ENCODE results near the gene SASS6.

SASS6 gene, protein sequence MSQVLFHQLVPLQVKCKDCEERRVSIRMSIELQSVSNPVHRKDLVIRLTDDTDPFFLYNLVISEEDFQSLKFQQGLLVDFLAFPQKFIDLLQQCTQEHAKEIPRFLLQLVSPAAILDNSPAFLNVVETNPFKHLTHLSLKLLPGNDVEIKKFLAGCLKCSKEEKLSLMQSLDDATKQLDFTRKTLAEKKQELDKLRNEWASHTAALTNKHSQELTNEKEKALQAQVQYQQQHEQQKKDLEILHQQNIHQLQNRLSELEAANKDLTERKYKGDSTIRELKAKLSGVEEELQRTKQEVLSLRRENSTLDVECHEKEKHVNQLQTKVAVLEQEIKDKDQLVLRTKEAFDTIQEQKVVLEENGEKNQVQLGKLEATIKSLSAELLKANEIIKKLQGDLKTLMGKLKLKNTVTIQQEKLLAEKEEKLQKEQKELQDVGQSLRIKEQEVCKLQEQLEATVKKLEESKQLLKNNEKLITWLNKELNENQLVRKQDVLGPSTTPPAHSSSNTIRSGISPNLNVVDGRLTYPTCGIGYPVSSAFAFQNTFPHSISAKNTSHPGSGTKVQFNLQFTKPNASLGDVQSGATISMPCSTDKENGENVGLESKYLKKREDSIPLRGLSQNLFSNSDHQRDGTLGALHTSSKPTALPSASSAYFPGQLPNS

DNA sequence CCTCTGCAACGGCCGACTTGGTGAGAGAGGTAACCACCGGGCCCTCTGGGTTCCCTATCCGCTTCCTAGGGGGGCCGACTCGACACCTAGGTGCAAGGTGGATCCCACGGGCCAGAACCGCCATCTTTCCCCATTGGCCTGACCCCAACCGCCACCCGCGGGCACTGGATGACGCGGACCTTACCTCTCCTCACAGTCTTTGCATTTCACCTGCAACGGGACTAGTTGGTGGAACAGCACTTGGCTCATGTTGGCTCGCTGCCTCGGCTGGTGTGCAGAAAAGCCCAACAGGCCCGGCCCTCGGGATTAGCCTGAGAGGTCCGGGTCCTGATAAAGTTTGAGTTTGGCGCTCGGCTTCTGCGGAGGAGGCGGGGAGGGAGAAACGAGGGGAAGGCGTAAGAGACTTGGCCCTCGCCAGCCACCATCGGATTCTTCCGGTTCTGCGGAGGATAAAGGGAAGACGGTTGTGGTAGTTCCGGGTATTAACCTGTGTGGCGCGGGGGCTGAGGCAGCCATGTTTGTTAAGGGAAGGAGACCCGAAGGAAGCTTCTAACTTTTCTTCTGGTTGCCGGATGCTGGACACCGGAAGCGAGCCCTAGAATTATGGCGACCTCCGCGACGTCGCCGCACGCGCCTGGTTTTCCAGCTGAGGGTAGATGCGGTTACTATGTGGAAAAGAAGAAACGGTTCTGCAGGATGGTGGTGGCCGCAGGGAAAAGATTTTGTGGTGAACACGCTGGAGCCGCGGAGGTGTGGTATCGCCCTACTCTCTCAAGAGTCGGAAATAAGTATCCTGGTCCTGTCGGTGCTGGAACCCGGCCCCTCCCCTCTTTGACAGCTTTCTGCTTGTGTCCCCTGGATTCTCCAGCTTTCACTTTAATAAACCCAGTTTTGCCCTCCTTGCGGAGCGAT is at the start of gene SASS6, which contains the start of gene TRMT13:
SASS6 (minus strand) TSS at position 365 of the 912 bp plus-strand sequence; CDS start at position 249, 116 bp downstream.
TRMT13 (plus strand) TSS at position 598 of the 912 bp plus-strand sequence; CDS start at position 604, 6 bp downstream.
- peak; percentile 83 for DNase-seq (ENCODE audit: low read depth)

DNA sequence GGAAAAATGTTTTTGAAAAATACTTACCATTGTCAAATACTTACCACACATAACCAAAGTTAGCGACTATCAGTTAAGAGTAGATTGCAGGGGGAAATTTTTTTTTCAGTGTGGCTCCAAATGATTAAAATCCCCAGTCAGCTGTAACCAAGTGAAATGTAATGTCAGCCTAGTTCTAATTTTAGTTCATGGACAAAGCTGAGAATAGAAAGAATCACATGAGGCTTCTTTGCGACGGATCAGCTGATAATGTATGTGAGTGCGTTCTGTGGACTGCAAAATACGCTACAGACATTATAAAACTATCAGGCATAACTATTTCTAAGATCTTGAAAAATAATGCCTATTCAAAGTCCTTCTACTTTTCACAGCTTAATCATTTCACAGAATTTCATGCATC is 45.4 kb upstream of the SASS6 start, which contains the start of gene LRRC39:
LRRC39 (minus strand) TSS at position 166 of the 400 bp plus-strand sequence. CDS start 9,740 bp downstream, outside the sequence.
- DNase-seq (ENCODE audit: low read depth), result no peak

DNA sequence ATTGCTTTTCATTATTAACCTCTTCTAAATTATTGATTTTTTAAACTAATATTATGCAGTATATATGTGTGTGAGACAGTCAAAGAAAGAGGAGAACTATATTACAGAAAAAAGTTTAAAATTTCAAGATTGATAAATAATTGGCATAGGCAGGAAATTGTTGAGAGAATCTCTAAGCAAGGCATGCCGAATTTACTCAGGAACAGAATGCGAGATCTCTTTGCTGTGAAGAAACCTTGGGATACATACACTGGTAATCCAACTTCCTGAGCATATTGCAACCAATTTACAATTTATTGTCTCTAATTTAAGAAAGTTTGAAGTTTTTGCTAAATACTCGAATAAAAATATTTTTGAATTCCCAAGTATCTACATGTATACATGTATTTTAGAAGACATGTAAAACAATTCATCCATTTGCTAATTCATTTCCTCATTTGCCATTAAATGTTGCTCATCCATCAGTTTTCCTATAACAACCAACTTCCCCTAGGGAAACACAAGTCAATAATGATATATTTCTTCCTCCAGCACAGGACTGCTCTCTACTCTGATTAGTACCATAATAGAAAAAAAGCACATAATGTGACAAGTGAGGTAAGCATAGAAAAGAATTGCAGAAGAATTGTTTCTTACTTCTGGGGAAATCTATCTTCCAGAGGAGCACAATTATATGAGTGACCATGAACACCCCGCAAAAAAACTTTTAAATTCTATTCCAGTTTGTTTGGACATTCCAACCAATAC is 44.7 kb upstream of the SASS6 start:
- DNase-seq (ENCODE audit: low read depth), result no peak

DNA sequence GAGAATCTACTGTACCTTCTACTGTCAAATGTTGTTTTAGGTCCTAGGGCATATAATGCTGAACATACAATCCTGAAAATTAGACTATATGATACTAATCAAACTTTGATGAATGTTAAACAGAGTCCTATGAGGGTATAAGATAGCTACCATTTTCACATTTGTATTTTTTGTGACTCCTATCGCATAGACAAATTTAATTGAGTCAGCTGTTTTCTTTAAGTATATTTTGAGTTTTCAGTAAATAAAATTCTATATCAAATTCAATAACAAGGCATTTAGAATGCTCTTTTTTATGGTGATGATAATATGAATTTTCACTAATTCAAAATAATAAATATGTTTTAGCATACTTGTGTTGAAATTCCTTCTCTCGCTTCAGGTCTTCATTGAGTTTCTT is 35.3 kb upstream of the SASS6 start:
- no peak for DNase-seq (ENCODE audit: low read depth)

DNA sequence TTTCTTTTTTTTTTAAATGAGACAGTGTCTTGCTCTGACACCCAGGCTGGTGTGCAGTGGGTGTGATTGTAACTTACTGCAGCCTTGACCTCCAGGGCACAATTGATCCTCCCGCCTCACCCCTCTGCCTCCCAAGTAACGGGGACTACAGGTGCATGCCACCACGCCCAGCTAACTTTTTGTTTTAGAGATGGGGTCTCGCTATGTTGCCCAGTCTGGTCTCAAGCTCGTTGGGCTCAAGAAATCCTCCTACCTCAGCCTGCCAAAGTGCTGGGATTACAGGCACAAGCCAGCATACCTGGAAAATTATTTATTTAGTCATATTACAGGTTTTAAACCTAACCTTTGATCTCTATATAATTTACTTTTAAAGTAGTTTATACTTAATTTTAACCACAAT is 32.0 kb upstream of the SASS6 start:
- DNase-seq (ENCODE audit: low read depth), result no peak

DNA sequence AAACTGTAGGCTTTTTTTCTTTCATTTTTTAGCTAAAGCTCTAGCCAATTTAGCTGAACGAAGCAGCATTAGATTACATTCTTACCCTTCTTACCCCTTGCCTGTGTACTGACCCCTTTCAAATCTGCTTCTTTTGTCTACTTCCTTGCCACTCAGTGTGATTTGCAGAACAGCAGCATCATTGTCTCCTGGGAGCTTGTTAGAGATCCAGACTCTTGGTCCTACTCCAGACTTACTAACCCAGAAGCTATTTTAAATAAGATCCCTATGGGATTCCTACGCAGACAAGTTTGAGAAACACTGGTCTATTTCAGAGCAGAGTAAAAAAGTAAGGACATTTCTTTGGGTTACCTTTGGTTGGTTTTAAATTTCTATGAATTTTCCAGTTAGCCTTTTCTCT is 31.5 kb upstream of the SASS6 start:
- DNase-seq (ENCODE audit: low read depth), result no peak

DNA sequence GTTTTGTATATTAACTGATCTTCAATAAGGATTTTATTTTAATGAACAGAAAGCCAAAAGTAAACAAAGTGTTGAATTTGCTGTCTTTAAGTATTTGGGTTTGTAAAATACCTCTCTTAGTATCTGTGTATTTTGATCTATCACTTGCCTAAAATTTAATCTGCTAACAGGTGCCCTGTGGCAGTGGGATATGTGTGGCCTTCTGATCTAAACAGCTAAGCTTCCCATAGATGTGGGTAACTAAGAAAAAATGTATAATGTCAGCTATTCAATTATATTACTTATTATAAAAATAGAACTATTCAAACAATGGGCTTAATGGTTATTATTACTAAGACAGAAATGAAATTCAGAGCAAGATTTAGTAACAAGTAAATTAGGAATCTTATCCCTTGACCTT is 30.2 kb upstream of the SASS6 start:
- no peak for DNase-seq (ENCODE audit: low read depth)

DNA sequence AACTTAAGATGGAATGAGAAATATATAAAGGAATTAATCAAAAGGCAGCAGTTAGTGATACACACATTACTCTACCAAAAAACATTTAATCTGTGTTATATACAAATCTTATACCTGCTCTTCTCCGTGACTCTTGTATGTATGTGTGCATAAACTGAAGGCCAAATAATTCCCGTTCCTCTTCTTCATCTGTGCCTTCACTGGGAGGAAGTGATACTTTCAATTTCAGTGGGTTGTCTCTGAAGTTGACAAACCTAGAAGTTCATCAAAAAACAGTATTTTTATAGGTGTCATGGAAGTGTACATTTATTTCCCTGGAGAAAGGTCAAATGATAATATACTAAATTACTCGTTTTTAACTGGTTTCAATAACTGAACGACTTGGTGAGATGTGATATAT is 19.5 kb upstream of the SASS6 start:
- DNase-seq (ENCODE audit: low read depth), result no peak

DNA sequence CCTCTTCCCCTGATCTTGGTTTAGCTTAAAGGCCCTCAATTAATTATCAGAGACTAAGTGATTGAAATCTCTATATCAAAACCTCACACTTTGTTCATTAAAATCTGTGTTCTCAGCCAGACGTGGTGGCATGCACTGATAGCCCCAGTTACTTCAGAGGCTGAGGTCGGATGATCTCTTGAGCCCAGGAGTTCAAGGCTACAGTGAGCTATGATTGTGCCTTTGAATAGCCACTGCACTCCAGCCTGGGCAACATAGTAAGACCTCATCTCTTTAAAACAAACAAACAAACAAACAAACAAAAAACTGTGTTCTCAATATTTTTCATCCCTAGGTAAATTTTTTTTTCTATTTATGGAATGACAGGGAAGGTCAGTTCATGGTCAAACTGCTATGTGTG is 18.9 kb upstream of the SASS6 start:
- no peak for DNase-seq (ENCODE audit: low read depth)

DNA sequence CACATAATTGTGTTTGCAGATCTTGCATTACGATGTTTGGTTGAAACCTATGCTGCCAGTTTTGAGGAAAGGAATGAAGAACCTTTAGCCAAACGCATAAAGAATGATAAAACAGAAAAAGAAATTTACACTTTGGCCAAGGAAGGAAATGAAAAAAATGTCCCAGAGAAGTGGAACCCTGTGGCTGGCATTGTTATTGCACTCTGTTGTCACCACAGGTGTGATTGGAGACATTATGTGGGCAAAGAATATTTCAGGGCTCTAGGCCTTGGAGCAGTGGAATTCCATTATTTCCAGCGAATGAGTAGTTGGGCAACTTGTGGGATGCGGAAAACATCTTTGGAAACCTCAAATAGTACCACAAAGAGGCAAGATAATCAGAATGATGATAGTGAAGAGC is 15.1 kb upstream of the SASS6 start:
- no peak for DNase-seq (ENCODE audit: low read depth)

DNA sequence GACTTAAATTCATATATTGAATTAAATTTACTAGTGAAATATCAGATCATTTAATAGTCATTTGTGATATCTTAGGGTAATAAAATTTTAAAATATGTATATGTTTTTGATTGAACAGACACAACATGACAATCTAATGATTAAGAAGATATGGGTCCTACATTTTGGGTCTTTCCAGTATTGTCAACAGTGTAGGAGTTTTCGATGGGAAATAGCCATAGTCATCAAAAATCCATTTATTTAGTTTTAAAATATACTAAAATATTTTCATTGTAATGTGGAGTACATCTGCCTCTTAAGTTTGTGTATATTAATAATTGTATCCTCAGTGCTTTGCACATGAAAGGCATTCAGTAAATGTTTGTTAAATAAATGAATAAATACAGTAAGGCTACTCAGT is 14.2 kb upstream of the SASS6 start:
- DNase-seq (ENCODE audit: low read depth), result no peak

DNA sequence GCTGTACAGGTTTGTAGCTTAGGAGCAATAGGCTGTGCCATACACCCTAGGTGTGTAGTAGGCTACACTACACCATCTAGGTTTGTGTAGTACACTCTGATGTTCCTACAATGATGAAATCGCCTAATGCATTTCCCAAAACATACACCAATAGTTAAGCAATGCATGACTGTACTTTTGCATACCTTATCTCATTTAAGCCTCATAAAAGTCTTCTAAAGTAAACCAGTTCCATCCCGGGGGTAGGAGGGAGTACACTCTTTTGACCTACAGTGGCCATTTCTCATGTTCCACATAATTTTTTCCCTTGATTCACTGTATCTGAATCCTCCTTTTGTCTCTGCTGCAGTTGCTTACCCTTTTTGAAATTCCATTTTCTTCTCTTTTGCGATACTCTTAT is 12.4 kb upstream of the SASS6 start:
- DNase-seq (ENCODE audit: low read depth), result no peak

DNA sequence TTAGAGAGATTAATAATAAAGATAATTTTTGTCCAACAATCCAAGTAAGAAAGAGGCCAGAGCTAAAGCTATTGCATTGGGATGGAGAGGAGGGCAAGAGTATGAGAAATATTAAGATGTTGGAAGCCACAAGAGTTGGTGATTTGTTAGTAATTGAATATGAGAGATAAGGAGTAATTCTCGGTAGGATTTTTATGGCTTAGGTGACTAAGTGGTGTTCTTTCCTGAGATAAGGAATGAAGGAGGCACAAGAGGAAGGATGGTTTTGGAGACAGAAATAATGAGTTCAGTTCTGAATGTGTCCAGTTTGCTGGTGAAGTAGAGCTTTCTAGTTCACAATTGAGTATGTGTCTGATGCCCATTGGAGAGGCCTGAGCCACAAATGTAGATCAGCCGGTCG is 9.6 kb upstream of the SASS6 start:
- no peak for DNase-seq (ENCODE audit: low read depth)

DNA sequence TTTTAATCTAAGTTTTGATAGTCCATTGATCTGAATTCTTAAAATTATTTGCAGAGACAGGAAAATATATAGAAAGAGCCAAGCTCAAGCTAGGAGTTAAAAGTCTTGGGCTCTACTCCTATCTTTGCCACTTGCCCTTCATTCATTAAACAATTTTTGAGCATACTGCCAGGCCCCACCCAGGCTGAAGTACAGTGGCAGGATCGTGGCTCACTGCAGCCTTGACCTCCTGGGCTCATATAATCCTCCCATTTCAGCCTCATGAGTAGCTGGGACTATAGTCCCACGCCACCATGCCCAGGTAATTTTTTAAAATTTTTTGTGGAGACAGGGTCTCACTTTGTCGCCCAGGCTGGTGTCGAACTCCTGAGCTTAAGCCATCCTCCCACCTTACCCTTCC is 8.5 kb upstream of the SASS6 start:
- no peak for DNase-seq (ENCODE audit: low read depth)

DNA sequence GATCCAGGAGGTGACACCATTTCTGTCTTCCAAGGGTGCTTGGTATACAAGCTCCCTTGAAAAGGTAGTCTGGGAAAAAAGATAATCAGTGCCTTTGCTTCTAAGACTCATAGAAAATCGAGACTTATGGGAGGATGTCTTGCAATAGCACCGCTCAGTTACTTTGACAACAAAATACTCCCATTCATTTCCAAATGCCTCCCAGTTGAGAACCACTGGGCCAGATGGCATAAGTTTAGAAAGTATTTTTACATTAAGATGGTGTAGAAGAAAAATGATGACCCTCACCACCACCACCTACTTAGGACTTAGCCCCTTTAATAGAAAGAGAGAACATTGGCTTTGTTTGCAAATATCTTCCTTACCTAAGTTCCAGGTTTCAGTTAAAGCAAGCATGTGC is 4.9 kb upstream of the SASS6 start:
- no peak for DNase-seq (ENCODE audit: low read depth)

DNA sequence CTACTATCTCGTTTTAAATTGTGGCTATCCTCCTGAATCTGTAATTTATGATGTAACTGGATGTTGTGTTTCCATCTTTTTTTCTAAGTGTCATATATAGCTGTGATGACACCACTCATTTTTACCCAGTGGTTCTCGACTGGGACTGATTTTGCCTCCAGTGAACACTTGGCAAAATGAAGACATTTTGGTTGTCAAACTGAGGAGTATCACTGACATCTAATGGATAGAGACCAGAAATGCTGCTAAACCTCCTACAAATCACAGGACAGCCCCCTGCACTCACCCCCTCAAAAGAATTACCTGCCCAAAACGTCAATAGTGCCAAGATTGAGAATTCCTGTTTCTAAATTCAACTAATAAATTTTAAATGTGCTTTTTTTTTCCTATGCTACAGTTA is 2.1 kb upstream of the SASS6 start:
- no peak for DNase-seq (ENCODE audit: low read depth)

DNA sequence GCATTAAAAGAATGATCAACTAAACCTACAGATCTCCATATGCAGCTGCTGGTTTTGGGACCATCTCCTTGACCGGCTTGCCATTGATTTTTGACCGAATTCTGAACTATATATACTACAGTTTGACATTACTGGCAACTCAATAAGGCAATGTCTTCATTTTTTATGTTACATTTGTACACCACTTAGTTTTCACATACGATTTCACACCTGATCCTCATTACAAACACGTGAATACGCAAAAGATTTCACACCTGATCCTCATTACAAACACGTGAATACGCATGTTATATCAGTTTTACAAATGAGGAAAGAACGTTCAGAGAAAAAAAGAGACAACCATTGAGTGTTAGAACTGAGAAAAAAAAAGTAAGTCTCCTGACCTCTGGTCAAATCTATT is 1.1 kb downstream of the SASS6 start:
- DNase-seq (ENCODE audit: low read depth), result no peak

DNA sequence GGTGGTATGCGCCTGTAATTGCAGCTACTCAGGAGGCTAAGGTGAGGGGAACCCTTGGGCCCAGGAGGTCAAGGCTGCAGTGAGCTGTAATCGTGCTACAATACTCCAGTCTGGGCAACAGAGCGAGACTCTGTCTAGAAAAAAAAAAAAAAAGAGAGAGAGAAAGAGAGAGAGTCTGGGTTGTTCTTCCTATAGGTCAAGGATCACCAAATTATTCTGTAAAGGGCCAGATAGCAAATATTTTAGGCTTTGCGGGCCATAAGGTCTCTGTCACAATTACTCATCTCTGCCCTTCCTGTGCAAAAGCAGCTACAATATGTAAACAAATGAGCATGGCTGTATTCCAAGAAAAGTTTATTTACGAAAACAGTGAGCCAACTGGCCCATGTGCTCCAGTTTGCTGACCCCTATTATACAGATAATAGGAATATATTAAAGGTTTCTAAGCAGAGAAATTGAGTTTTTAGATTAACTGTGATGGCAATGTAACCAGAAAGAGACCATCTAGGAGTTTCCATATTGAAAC is 2.1 kb downstream of the SASS6 start:
- no peak for DNase-seq (ENCODE audit: low read depth)

DNA sequence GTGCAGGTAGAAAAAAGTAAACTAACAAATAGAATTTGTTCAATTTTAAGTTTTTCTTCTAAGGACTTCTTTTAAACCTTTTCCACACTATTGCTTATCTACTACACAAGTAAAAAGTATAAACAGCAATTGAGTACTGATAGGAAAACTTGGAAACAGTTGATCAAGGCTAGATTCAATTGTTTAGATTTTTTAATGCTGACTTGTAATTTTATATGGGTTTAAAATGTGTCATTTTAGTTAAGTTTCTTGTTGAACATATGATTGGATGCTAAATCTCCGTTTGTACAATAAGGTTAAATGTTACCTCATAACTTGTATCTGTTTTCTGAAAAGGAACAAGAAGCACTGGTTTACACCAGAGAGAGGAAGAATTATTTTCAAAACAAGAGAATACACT is 5.5 kb downstream of the SASS6 start:
- no peak for DNase-seq (ENCODE audit: low read depth)

DNA sequence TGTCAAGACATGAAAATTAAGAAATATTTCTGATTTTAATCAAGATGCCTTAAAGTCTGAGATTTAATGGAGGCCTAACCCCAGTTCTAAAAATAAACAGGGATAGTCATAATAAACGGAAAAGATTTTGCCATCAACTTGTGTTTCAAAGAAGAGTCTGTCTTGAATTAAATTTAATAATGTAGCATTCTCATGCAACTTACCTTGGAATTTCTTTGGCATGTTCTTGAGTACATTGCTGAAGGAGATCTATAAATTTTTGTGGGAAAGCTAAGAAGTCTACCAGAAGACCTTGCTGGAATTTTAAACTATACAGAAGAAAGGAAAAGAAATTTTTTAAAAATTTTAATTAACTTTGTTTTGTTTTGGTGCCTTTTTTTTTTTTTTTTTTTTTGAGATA is 10.6 kb downstream of the SASS6 start:
- DNase-seq (ENCODE audit: low read depth), result no peak

DNA sequence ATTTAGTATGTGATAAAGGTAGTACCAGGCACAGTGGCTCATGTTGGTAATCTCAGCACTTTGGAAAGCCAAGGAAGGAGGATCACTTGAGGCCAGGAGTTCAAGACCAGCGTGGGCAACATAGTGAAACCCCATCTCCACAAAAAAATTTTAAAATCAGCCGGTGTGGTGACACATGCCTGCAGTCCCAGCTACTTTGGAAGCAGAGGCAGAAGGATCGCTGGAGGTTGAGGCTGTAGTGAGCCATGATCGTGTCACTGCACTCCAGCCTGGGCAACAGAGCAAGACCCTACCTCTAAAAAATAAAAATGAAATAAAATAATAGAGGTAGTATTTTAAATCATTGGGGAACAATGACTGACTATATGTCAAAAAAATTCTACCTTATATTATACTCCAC is 17.2 kb downstream of the SASS6 start:
- DNase-seq (ENCODE audit: low read depth), result no peak
